Measurements from ENCODE around the gene TAF4. TPM values are rescaled to one million over a fixed set of nuclear protein-coding genes. Genes with fewer than 3 reads are reported as not detected.

Gene TAF4
- total and polyA plus RNA-seq, 2 donors (not counting 1 experiment from before 2014, with no cell fraction given): 2.6 to 3.0 TPM

DNA sequence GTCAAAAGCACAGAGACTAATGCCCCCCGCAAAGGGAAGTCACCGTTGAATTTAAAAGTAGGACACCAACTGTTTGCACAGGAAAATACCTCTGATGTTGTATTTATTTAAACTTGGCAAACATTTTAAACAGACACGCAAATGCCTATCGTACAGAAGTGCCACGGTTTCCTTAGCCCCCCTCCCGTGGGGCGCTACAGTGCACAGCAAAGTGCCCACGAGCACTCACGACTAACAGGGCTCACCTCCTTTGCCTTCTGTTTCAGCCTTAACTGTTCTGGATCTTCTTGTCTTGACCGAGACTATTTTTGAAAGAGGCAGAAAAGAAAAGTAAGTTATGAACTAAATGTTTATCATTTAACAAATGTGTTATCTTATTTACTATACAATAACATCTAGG, 67.8 kb downstream of the TAF4 start:
- H3K9ac ChIP-seq (ENCODE audit: insufficient read depth, low read length): no peak overlapping the region
- no peaks in the 10 kb centered on the region for H3K27me3 ChIP-seq (ENCODE audit: control insufficient read depth, insufficient read depth, low read length)
- H3K4me2 ChIP-seq (ENCODE audit: extremely low read depth, insufficient read depth, low read length): no peak overlapping the region
- H3K79me2 ChIP-seq (ENCODE audit: control insufficient read depth, insufficient read depth, low read length): no peaks in the 10 kb centered on the region
- H2AFZ ChIP-seq (ENCODE audit: low read length): no peak overlapping the region
- no peaks in the 10 kb centered on the region for H3K9me3 ChIP-seq (ENCODE audit: control insufficient read depth, insufficient read depth, low read depth, low read length)
- no peak overlapping the region for H3K27ac ChIP-seq (ENCODE audit: insufficient read depth, low read length)
- no peaks in the 10 kb centered on the region for H3K4me1 ChIP-seq (ENCODE audit: control insufficient read depth, extremely low read depth, insufficient read depth, low read length)
- no peak for DNase-seq (ENCODE audit: low read depth in 2 of 2)
- no peaks in the 10 kb centered on the region for H4K20me1 ChIP-seq (ENCODE audit: control insufficient read depth, extremely low read depth, insufficient read depth, low read length)
- H3K4me3 ChIP-seq (replicated peaks in 1 of 4; ENCODE audit: control extremely low read depth in 1 of 4, insufficient read depth in 1 of 4, low read depth in 3 of 4, low read length in 4 of 4): no peak overlapping the region
- peaks cover 15% of the 10 kb centered on the region for H3K36me3 ChIP-seq (ENCODE audit: control insufficient read depth, insufficient read depth, low read length)
- TF ChIP-seq EZH2 (IDR thresholded peaks at IDR 0.05; ENCODE audit: low read length, missing control alignments): no peak
- TF ChIP-seq, protein P1, sequence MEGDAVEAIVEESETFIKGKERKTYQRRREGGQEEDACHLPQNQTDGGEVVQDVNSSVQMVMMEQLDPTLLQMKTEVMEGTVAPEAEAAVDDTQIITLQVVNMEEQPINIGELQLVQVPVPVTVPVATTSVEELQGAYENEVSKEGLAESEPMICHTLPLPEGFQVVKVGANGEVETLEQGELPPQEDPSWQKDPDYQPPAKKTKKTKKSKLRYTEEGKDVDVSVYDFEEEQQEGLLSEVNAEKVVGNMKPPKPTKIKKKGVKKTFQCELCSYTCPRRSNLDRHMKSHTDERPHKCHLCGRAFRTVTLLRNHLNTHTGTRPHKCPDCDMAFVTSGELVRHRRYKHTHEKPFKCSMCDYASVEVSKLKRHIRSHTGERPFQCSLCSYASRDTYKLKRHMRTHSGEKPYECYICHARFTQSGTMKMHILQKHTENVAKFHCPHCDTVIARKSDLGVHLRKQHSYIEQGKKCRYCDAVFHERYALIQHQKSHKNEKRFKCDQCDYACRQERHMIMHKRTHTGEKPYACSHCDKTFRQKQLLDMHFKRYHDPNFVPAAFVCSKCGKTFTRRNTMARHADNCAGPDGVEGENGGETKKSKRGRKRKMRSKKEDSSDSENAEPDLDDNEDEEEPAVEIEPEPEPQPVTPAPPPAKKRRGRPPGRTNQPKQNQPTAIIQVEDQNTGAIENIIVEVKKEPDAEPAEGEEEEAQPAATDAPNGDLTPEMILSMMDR (conservative IDR thresholded peaks at IDR 0.05 in 1 of 2, IDR thresholded peaks at IDR 0.05 in 1 of 2; ENCODE audit: low read depth in 1 of 2, low read length in 2 of 2): no peak

DNA sequence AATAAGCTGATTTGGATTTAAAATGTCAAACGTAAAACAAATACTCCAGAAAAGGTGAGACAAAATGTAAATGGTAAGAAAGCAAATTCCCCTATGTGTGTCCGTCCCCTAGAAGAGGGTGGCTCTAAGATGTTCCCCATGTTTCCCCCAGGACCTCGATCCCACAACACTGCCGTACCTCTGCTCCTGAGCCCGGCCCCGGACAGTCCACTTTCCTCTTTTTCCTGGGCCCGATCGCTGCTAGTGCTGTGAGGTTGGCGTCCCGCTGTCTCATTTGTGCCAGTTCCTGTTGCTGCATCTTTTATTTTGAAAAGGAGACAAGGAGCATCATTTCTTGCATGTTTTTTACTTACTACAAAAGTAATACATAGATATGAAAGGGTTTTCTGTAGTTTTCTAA, 68.3 kb downstream of the TAF4 start:
- no peak for DNase-seq (ENCODE audit: low read depth in 2 of 2)
- peaks cover 17% of the 10 kb centered on the region for H3K36me3 ChIP-seq (ENCODE audit: control insufficient read depth, insufficient read depth, low read length)
- no peak overlapping the region for H3K4me3 ChIP-seq (replicated peaks in 1 of 4; ENCODE audit: control extremely low read depth in 1 of 4, insufficient read depth in 1 of 4, low read depth in 3 of 4, low read length in 4 of 4)

DNA sequence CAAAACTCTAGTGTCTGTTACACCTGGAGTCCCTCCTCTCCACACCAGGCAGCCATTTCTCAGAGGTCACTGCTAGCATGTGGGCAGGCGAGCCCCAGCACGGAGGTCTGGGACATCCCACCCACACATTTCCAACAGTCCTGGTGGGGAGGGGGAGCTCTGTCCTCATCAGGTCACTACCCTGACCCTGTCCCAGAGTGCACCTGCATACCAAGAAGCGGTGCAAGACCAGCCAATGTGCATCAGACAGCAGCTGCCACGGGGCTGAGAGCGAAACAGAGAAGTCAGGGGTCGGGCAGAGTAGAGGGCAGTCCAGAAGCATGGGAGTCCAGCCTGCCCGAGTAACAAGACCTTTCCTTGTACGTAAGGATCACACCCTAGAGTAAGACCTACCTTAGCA, 71.1 kb downstream of the TAF4 start:
- Histone ChIP-seq H3K27me3 (ENCODE audit: control insufficient read depth, insufficient read depth, low read length) (no peaks in the 10 kb centered on the region), H3K79me2 (ENCODE audit: control insufficient read depth, insufficient read depth, low read length) (no peaks in the 10 kb centered on the region), H4K20me1 (ENCODE audit: control insufficient read depth, extremely low read depth, insufficient read depth, low read length) (no peaks in the 10 kb centered on the region), H3K4me3 (replicated peaks in 1 of 4; ENCODE audit: control extremely low read depth in 1 of 4, insufficient read depth in 1 of 4, low read depth in 3 of 4, low read length in 4 of 4) (no peak overlapping the region), H3K27ac (ENCODE audit: insufficient read depth, low read length) (no peak overlapping the region), H3K4me1 (ENCODE audit: control insufficient read depth, extremely low read depth, insufficient read depth, low read length) (no peaks in the 10 kb centered on the region), H2AFZ (ENCODE audit: low read length) (no peak overlapping the region), H3K4me2 (ENCODE audit: extremely low read depth, insufficient read depth, low read length) (no peak overlapping the region), H3K9me3 (ENCODE audit: control insufficient read depth, insufficient read depth, low read depth, low read length) (no peaks in the 10 kb centered on the region), H3K36me3 (ENCODE audit: control insufficient read depth, insufficient read depth, low read length) (peaks cover 13% of the 10 kb centered on the region), H3K9ac (ENCODE audit: insufficient read depth, low read length) (no peak overlapping the region)
- TF ChIP-seq, protein P1 (conservative IDR thresholded peaks at IDR 0.05 in 1 of 2, IDR thresholded peaks at IDR 0.05 in 1 of 2; ENCODE audit: low read depth in 1 of 2, low read length in 2 of 2): no peak
- TF ChIP-seq EZH2 (IDR thresholded peaks at IDR 0.05; ENCODE audit: low read length, missing control alignments): no peak
- DNase-seq (ENCODE audit: low read depth in 2 of 2): no peak

More for the DNA sequence above, 68.3 kb downstream of the TAF4 start:
- no peak overlapping the region for H3K9ac ChIP-seq (ENCODE audit: insufficient read depth, low read length)
- no peaks in the 10 kb centered on the region for H3K79me2 ChIP-seq (ENCODE audit: control insufficient read depth, insufficient read depth, low read length)
- no peak for TF ChIP-seq EZH2 (IDR thresholded peaks at IDR 0.05; ENCODE audit: low read length, missing control alignments)
- TF ChIP-seq, protein P1 (conservative IDR thresholded peaks at IDR 0.05 in 1 of 2, IDR thresholded peaks at IDR 0.05 in 1 of 2; ENCODE audit: low read depth in 1 of 2, low read length in 2 of 2): no peak
- H3K9me3 ChIP-seq (ENCODE audit: control insufficient read depth, insufficient read depth, low read depth, low read length): no peaks in the 10 kb centered on the region
- H3K27ac ChIP-seq (ENCODE audit: insufficient read depth, low read length): no peak overlapping the region
- H3K4me2 ChIP-seq (ENCODE audit: extremely low read depth, insufficient read depth, low read length): no peak overlapping the region
- no peaks in the 10 kb centered on the region for H3K4me1 ChIP-seq (ENCODE audit: control insufficient read depth, extremely low read depth, insufficient read depth, low read length)
- H3K27me3 ChIP-seq (ENCODE audit: control insufficient read depth, insufficient read depth, low read length): no peaks in the 10 kb centered on the region
- H2AFZ ChIP-seq (ENCODE audit: low read length): no peak overlapping the region
- no peaks in the 10 kb centered on the region for H4K20me1 ChIP-seq (ENCODE audit: control insufficient read depth, extremely low read depth, insufficient read depth, low read length)

All from fibroblast of lung (primary cell).